ENCODE results near the gene GRID2. TPM values are rescaled to one million over a fixed set of nuclear protein-coding genes. Genes with fewer than 3 reads are reported as not detected.

Gene GRID2
- total RNA-seq, 1 donor, result not detected

GRCh38 chr4:92615049-92615448 lies 311.3 kb downstream of the GRID2 start:
- no peak for TF ChIP-seq CTCF (IDR thresholded peaks at IDR 0.05; ENCODE audit: insufficient read depth, low read depth, low read length)
- no peak for DNase-seq (ENCODE audit: low read depth)
- no peak overlapping the region for H3K4me3 ChIP-seq (ENCODE audit: low read depth, low read length)

- TF ChIP-seq CTCF (IDR thresholded peaks at IDR 0.05; ENCODE audit: insufficient read depth, low read depth, low read length), result no peak
- DNase-seq (ENCODE audit: low read depth), result no peak
- H3K4me3 ChIP-seq (ENCODE audit: low read depth, low read length), result no peak overlapping the region
Measured at GRCh38 chr4:92618968-92619367, 315.2 kb downstream of the GRID2 start.

- no peak for DNase-seq (ENCODE audit: low read depth)
- H3K4me3 ChIP-seq (ENCODE audit: low read depth, low read length), result no peak overlapping the region
- no peak for TF ChIP-seq CTCF (IDR thresholded peaks at IDR 0.05; ENCODE audit: insufficient read depth, low read depth, low read length)
Measured at GRCh38 chr4:92629302-92629701, 325.5 kb downstream of the GRID2 start.

- no peak for DNase-seq (ENCODE audit: low read depth)
- no peak overlapping the region for H3K4me3 ChIP-seq (ENCODE audit: low read depth, low read length)
- no peak for TF ChIP-seq CTCF (IDR thresholded peaks at IDR 0.05; ENCODE audit: insufficient read depth, low read depth, low read length)
Measured at GRCh38 chr4:92634882-92635281, 331.1 kb downstream of the GRID2 start.

GRCh38 chr4:92636038-92636806 lies 332.5 kb downstream of the GRID2 start:
- no peak for TF ChIP-seq CTCF (IDR thresholded peaks at IDR 0.05; ENCODE audit: insufficient read depth, low read depth, low read length)
- DNase-seq (ENCODE audit: low read depth), result no peak
- H3K4me3 ChIP-seq (ENCODE audit: low read depth, low read length), result no peak overlapping the region

GRCh38 chr4:92641409-92641808 lies 337.6 kb downstream of the GRID2 start:
- TF ChIP-seq CTCF (IDR thresholded peaks at IDR 0.05; ENCODE audit: insufficient read depth, low read depth, low read length), result no peak
- no peak for DNase-seq (ENCODE audit: low read depth)
- H3K4me3 ChIP-seq (ENCODE audit: low read depth, low read length), result no peak overlapping the region

- no peak overlapping the region for H3K4me3 ChIP-seq (ENCODE audit: low read depth, low read length)
- no peak for TF ChIP-seq CTCF (IDR thresholded peaks at IDR 0.05; ENCODE audit: insufficient read depth, low read depth, low read length)
- DNase-seq (ENCODE audit: low read depth), result no peak
Measured at GRCh38 chr4:92646826-92647225, 343.1 kb downstream of the GRID2 start.
